ENCODE results near the gene PPP6C.

DNA sequence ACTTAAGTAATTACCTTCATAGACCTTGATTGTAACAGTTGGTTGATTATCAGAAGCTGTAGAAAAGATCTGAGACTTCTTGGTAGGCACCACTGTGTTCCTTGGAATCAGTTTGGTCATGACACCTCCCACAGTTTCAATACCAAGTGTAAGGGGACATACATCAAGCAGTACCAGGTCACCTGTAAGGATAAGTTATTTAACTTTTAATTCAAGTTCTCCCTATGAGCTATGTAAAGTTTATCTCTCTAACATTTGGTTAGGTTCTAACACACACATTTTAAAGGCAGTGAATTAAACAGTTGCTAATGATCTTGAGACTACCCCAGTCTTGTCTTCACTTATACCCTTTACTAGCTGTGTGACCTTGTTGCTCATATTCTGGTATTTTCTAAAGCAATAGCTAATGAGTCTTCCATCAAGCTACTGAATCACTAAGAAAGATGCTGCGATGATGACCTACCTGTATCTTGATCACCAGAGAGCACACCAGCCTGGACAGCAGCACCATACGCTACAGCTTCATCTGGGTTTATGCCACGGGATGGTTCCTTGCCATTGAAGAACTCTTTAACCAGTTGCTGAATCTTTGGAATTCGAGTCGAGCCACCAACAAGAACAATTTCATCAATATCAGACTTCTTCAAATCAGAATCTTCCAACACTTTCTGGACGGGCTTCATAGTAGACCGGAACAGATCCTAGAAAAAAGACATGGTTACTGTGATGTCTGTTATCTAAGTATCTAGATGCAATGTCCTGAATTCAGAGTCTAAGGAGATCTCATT, 48.7 kb upstream of the PPP6C start:
- TF ChIP-seq SUZ12 (IDR thresholded peaks at IDR 0.05; ENCODE audit: extremely low read depth, insufficient read depth, insufficient read length) (no peak), ZNF274 (IDR thresholded peaks at IDR 0.05; ENCODE audit: low read depth, low read length) (no peak)

Data from NT2/D1 (cell line).